HG03432 (cell line): Measurements from ENCODE around the gene C1orf226.

Experiments used
- ATAC-seq: cut with Tn5 transposase; IDR thresholded peaks from one replicate; pipeline ENCODE4 v1.9.1; 2021; ENCODE audit warnings: mild to moderate bottlenecking, moderate library complexity; ENCODE audit not compliant: unreplicated experiment

The C1orf226 gene

GRCh38 chr1:162384116-162384515, 2.6 kb downstream of the C1orf226 start:
- no peak for ATAC-seq

- ATAC-seq = no peak
Measured at GRCh38 chr1:162384601-162385279, 3.2 kb downstream of the C1orf226 start.

- ATAC-seq = no peak
Measured at GRCh38 chr1:162385280-162385623, 3.7 kb downstream of the C1orf226 start.

DNA sequence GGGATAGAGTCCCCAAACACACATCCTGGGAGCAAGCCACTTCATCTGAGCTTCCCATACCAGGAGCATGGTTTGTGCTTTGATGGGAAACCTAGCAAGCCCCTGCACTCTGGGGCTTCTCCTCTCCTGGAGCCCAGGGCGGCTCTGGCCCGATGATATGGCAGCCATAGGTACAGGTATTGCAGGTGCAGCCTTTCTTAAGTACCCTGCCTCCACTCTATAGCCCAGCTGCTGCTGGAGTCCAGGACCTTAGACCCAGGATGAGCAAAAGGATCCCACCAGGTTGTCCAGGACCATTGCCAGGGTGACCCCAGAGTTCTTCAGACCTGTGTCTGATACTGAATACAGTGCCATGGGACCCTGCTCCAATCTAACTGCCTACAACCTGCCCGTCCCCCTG, 4.2 kb downstream of the C1orf226 start:
- no peak for ATAC-seq

- ATAC-seq = no peak
Measured at GRCh38 chr1:162386292-162387225, 5.0 kb downstream of the C1orf226 start.

DNA sequence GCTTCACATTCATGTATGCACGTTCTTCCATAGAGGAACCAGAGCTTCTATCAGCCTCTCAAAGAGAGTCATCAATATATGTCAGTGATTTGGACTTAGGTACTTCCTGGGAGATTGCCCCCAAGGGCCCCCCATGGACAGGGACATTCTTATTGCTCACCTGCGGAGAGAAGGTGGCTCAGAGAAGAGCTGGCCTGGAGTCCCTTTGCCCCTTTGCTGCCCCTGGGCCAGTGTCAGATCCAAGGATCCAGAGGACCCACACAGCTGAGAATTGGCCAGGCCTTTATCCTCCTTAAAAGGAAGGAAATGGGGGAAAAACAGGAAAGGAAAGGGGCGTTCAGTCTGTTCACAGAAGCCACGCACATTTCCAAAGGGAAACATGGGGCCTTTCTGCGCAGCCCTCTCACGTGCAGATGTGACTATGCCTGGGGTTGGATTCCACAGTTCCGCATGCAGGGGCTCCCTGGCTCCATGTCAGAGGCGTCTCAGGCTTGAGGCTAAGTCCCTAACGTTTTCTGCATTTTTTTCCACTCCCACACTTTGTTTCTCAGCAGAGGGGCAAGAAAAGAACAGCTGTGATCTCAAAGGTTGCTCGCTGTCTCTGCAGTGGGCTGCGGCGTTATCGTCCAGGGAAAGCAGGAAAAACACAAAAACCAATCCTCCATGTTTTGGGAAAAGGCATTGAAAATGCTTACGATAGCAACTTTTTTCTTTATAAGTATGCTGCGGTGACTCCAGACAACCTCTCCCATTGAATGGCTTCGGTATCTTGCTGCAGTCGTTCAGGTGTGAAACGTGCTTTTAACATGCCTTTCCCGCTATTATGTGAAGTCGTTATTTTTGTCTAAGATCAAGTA, 5.9 kb downstream of the C1orf226 start:
- ATAC-seq = no peak

DNA sequence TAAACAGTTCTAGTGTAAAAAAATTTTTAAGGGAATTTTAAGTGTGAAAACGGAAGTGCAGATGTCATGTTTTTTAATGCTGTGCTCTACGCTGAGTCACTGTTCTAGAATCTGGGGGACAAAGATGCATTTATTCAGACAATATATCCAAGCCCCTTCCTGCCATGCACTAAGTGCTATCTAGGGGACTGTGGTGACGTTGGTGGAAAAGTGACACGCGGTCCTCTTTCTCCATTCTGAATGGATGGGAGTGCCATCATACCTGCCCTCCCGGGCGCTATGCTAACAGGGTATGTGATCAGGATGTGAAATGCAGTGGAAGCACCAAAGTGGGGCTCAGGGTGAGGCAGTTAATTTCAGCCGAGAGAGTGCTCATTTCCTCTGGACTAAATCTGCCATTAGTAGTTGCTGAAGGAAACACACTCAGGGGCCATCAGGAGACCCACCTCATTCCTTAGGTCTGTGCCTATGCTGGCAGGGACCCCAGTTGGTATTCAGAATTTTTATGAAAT, 6.6 kb downstream of the C1orf226 start:
- no peak for ATAC-seq

DNA sequence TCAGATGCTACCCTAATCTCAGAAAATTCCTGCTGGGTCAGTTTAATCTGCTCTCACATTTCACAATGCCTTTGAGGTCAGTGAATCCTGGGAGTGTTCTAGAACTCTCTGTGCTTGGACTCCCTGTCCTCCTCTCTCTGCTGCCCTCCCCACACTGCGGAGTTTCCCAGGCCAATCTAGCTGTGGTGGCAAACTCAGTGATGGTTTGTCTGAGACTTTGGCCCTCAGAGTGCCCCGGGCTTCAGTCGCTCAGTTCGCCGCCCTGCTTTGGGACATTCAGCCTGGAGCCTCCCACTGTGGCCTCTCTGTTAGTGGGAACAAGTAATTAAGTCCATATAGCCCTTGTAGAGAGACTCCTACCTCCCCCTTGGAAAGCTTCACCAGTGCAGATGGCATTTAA, 7.1 kb downstream of the C1orf226 start:
- no peak for ATAC-seq

DNA sequence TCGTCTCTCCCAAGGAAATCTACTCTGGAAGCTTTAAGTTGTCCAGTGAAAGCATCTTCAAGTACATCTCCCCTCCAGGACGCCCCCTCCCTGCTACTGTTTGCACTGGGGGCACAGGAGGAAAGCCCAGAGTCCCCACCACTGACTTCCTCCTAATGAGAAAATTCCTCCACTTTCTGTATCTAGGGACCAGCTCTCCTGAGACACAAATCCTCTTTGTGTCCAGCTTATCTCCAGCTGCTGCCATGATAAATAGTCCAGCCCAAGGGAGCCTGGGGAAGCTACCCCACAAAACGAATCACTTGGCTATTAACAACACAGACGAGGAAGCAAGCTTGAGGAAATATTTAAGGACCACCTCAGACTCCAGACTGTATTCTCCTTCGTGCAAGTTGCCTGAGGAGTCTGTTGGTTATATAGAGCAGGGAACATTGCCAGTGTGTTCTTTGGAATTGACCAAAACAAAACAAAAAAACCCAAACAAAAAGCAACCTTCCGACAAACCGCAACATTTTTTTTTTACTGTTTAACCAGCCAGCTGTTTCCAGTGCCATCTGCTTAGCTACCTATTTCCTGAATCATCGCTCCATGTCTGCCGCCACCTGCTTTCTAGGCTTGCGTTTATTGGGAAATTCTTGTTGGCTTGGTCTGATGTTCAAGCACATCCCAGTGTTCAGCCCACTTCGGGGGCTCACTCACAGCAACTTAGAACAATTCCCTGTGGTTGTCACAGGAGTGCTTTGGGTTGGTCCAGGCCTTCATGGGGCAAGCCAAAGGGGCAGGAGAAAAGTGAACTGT, 7.7 kb downstream of the C1orf226 start:
- no peak for ATAC-seq

DNA sequence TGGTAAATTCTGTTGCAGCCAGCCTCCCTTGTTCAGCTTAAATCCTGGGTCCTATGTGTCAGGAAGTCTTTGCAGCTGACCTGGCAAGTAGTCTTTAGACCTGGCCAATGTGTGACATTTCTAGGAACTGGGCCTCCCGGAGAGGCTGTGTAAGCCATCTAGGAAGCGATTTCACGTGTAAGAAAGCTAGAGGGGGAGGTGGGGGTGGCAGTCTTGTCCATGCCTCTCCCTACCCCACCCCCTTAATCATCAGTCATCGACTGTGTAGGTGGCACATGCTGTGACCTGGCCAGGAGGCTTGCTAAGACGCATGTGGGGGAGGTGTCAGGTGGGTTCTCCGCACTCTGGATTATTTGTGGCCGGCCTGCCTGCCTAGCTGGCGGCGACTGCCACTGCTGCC, 8.4 kb downstream of the C1orf226 start:
- ATAC-seq = no peak

GRCh38 chr1:162390396-162391185, 9.1 kb downstream of the C1orf226 start:
- no peak for ATAC-seq

- ATAC-seq = no peak
Measured at GRCh38 chr1:162391790-162392563, 10.4 kb downstream of the C1orf226 start.

DNA sequence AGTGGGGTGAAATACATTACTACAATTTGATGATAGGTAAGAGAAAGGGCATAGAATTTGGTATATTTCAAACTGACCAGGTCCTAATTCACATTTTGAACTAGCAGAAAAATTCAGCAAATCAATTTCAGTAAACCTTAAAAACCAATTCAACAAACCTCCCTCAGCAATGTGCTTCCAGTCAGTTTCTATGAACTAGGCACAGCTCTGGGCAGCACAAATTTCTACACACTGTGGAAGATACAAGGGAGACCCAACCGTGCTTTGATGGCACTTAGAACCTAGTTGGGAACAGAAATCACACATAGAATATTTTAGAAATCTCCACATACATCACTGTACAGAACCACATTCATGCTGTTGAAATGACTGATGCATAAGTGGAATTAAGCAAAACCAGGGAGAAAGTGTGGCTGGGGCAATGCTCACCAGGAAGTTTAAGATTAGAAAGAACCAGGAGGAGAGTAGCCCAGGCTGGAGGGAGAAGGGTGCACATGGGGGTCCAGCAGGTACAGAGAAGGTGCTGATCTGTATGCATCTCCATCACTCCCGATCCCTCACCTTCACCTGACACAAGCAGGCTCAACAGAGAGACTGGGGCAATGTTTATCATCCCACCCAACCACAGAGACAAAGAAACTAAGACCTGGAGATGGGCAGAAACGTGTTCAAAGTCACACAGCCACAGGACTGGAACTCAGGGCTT, 14.8 kb downstream of the C1orf226 start:
- ATAC-seq = no peak

GRCh38 chr1:162397039-162397448, 15.5 kb downstream of the C1orf226 start:
- ATAC-seq = no peak

- ATAC-seq = no peak
Measured at GRCh38 chr1:162397943-162398560, 16.5 kb downstream of the C1orf226 start.

DNA sequence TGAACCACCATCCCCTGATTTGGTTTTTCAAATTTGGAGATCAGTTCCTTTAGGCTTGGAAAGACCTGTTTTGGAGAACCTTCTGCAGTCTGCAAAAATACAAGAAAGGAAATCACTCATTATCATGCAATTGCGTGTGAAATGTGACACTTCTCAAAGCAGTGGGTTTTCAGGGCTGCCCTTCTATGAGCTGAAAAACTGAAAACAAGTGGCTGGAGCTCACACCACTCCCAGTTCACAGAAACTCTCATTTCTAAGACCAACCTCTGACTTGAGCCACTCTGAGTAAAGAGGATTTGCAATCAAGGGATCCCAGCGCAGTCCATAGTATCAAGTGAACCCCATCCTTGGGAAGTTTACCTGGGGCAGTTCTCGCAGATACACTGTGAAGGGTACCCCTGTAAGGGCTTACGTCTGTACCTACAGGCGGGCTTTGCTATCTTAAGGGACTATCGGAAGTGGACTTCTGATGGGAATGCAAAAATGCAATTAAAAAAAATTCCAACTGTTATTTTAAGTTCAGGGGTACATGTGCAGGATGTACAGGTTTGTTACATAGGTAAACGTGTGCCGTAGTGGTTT, 17.6 kb downstream of the C1orf226 start:
- ATAC-seq = no peak

DNA sequence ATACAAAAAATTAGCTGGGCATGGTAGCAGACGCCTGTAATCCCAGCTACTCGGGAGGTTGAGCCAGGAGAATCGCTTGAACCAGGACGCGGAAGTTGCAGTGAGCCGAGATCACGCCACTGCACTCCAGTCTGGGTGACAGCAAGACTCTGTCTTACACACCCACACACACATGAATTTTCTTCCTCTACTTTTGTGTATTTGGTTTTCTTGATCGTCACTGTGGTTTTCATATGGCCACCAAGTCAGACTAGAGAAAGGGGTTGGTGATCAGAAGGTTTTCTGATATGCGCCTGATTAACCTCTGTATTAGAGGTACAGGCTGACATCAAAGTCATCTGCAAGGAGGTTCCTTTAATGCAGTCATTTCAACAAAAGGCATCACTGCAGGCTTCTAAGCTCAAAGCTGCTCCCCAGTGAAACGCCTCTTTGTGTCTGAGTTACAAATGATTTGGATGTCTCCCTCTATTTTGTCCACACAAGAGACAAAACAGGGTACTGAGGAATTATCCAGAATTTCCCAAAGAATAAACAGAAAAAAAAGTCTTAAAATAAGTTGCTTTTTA, 19.3 kb downstream of the C1orf226 start:
- ATAC-seq = no peak
